Upper lobe of right lung (tissue), 1 donor: ENCODE results near the gene CLEC4D. TPM values are rescaled to one million over a fixed set of nuclear protein-coding genes. Genes with fewer than 3 reads are reported as not detected.

Experiments
- ATAC-seq: fragments of 200-7000 bp; cut with Tn5 transposase; one replicate; pipeline ENCODE4 v1.9.1; 2020; ENCODE audit warnings: mild to moderate bottlenecking, moderate library complexity
- DNase-seq: peaks from one replicate; pipeline ENCODE4 v3.0.0-alpha.2; 2020
- H3K27ac ChIP-seq: fragments of 200-600 bp; one replicate; pipeline ENCODE4 v1.8.0; 2022
- H3K27me3 ChIP-seq: fragments of 200-600 bp; one replicate; pipeline ENCODE4 v1.8.0; 2022; ENCODE audit warnings: mild to moderate bottlenecking
- H3K36me3 ChIP-seq: fragments of 200-600 bp; one replicate; pipeline ENCODE4 v1.8.0; 2022
- H3K4me1 ChIP-seq: fragments of 200-600 bp; one replicate; pipeline ENCODE4 v1.8.0; 2022
- H3K4me3 ChIP-seq: fragments of 200-600 bp; one replicate; pipeline ENCODE4 v1.8.0; 2022; ENCODE audit warnings: mild to moderate bottlenecking
- H3K9me3 ChIP-seq: fragments of 200-600 bp; one replicate; pipeline ENCODE4 v1.8.0; 2022
- intact Hi-C: fragments of 100-400 bp; cut with DNase I; formaldehyde crosslinking; loops from one replicate; pipeline ENCODE4 v1.11.0; 2022
- long read RNA-seq: library from polyadenylated mRNA; unstranded; transcript quantifications from one replicate; pipeline ENCODE4 v2.0.0, GENCODE V29; 2021
- total RNA-seq: library from RNA; stranded (reverse); fragmentation: NEBNext Ultra II Directional; extraction: Animal tissue kit (Norgen Biotek cat#: 25700); gene quantifications from one replicate; pipeline ENCODE4 v1.2.1, GENCODE V29; 2021
- TF ChIP-seq, protein P1 (sequence below): fragments of 200-600 bp; IDR thresholded peaks from one replicate; pipeline ENCODE4 v1.8.0; 2022; ENCODE audit warnings: antibody characterized with exemption
- donor health status: DM: no; HTN: yes; CAD: no; lungs with severe emphysema.

Gene CLEC4D
- total RNA-seq, result 1.1 TPM
- long read RNA-seq, result 0 reads

DNA sequence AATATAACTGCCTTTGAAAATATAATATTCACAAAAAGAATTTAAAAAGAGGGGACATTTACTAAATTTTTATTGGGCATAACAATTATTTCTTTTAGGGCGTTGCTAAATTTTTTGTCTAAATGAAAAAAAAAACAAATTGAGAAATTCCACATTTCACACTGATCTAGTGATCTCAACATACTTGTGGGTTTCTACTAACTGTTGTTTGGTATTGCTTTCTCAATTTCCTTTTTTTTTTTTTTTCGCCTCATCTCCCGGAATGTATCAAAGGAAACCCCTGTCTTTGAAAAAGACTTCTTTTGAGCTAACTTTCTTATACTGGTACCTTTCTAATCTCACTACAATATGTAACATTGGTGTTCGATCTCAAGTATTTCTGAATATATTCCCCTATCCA, at the start of gene CLEC4D:
Gene CLEC4D, plus strand, starts transcription at position 248 of the 400 bp plus-strand sequence. CDS start 230 bp downstream, outside the sequence.
- H3K27ac ChIP-seq, result no peak within 1 kb of the TSS
- intact Hi-C loops, result no loop called here
- no peaks in the 10 kb centered on the region for H3K36me3 ChIP-seq
- DNase-seq (no peak), ATAC-seq (no peak)
- TF ChIP-seq, protein P1, sequence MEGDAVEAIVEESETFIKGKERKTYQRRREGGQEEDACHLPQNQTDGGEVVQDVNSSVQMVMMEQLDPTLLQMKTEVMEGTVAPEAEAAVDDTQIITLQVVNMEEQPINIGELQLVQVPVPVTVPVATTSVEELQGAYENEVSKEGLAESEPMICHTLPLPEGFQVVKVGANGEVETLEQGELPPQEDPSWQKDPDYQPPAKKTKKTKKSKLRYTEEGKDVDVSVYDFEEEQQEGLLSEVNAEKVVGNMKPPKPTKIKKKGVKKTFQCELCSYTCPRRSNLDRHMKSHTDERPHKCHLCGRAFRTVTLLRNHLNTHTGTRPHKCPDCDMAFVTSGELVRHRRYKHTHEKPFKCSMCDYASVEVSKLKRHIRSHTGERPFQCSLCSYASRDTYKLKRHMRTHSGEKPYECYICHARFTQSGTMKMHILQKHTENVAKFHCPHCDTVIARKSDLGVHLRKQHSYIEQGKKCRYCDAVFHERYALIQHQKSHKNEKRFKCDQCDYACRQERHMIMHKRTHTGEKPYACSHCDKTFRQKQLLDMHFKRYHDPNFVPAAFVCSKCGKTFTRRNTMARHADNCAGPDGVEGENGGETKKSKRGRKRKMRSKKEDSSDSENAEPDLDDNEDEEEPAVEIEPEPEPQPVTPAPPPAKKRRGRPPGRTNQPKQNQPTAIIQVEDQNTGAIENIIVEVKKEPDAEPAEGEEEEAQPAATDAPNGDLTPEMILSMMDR, result no peak
- H3K4me3 ChIP-seq, result no peak within 1 kb of the TSS
- no peaks in the 10 kb centered on the region for H3K9me3 ChIP-seq
- H3K27me3 ChIP-seq, result no peaks in the 10 kb centered on the region
- H3K4me1 ChIP-seq, result no peaks in the 10 kb centered on the region

DNA sequence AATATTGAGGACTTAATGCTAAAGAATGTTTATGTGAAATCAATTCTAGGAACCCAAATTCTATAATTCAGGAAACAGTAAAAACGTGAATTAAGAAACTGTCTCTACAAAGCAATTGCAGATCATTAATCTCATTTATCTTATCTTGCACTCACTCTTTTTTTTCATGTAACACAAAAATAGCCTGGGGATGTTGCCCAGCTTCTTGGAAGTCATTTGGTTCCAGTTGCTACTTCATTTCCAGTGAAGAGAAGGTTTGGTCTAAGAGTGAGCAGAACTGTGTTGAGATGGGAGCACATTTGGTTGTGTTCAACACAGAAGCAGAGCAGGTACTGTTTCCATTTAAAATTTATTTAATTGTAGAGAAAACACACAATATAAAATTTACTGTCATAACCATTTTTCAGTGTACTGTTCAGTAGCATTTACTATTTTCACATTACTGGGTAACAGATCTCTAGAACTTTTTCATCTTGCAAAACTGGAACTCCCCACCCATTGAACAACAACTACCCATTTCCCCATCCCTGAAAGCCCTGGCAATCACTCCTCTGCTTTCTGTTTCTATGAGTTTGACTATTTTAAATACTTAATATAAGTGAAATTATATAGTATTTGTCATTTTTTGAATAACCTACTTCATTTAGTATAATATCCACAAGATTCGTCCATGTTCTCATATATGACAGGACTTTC, 47.9 kb upstream of the CLEC4D start:
- DNase-seq, result no peak
- intact Hi-C loops, result no loop called here
- no peak for ATAC-seq

DNA sequence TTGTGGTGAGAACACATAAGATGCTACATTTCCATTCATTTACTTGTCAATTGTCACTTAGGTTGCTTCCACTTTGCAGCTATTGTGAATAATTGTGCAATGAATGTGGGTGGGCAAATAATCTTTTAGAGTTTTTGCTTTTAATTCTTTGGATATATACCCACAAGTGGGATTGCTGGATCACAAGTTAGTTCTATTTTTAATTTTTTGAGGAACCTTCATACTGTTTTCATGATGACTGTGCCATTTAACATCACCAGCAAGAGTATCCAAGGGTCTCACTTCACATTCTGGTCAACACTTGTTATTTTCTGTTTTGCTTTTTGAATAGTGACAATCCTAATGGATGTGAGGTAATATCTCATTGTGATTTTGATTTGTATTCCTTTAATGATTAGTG, 47.1 kb upstream of the CLEC4D start:
- DNase-seq (no peak), ATAC-seq (peak; percentile 59)
- Histone ChIP-seq H3K4me1 (no peaks in the 10 kb centered on the region), H3K4me3 (no peak overlapping the region), H3K9me3 (no peaks in the 10 kb centered on the region), H3K36me3 (no peaks in the 10 kb centered on the region), H3K27ac (no peak overlapping the region), H3K27me3 (no peaks in the 10 kb centered on the region)
- TF ChIP-seq, protein P1, result no peak
- intact Hi-C loops, result no loop called here

More for the DNA sequence above, 47.9 kb upstream of the CLEC4D start:
- TF ChIP-seq, protein P1, result no peak
- Histone ChIP-seq H3K4me3 (no peak overlapping the region), H3K27ac (no peak overlapping the region), H3K36me3 (no peaks in the 10 kb centered on the region), H3K4me1 (no peaks in the 10 kb centered on the region), H3K9me3 (no peaks in the 10 kb centered on the region), H3K27me3 (no peaks in the 10 kb centered on the region)

DNA sequence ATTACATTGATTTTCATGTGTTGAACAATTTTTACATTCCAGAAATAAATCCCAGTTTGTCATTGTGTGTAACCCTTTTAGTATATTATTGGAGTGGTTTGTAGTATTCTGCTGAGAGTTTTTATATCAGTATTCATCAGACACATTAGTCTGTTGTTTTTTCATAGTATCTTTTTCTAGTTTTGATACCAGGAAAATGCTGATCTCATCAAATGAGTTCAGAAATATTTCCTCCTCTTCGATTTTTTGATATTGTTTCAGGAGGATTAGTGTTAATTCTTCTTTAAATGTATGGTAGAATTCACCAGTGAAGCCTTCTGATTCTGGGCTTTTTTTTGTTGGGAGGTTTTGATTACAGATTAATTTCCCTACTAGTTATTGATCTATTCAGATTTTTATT, 42.2 kb upstream of the CLEC4D start:
- no peaks in the 10 kb centered on the region for H3K36me3 ChIP-seq
- TF ChIP-seq, protein P1, result no peak
- no peaks in the 10 kb centered on the region for H3K9me3 ChIP-seq
- ATAC-seq, result no peak
- no peaks in the 10 kb centered on the region for H3K4me1 ChIP-seq
- no peak for DNase-seq
- H3K4me3 ChIP-seq, result no peak overlapping the region
- no peaks in the 10 kb centered on the region for H3K27me3 ChIP-seq
- H3K27ac ChIP-seq, result no peak overlapping the region
- intact Hi-C loops, result no loop called here

DNA sequence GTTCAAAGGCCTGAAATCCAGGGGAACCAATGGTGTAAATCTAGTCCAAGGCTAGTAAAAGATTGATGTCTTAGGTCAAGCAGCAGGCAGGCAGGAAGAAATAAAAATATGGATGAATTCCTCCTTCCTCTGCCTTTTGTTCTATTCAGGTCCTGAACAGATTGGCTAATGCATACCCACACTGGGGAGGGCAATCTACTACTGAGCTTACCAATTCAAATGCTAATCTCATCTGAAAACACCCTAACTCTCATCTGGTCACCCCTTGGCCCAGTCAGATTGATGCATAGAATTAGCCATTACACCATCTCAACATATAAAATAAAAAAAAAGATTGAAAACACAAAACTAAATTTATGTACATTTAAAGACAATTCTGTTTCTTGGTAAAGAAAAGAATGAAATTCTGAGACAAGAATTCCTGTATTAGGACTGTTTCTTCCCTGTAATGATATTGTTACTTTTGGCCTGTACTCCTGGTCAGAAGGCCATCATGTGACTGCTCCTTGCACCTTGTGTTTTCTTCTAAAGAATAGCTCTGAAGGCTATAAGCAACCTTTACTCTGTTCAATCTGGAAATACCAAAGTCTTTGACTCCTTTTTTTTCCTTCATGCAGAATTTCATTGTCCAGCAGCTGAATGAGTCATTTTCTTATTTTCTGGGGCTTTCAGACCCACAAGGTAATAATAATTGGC, 37.6 kb upstream of the CLEC4D start:
- Histone ChIP-seq H3K4me3 (no peak overlapping the region), H3K4me1 (no peaks in the 10 kb centered on the region), H3K36me3 (no peaks in the 10 kb centered on the region), H3K27me3 (no peaks in the 10 kb centered on the region), H3K27ac (no peak overlapping the region), H3K9me3 (no peaks in the 10 kb centered on the region)
- TF ChIP-seq, protein P1, result no peak
- intact Hi-C loops, result no loop called here
- DNase-seq (no peak), ATAC-seq (no peak)
